GM12874 (cell line): Measurements from ENCODE around the gene LIX1.

Experiments used
- TF ChIP-seq, protein P1 (sequence below): IDR thresholded peaks from 2 replicates; pipeline ENCODE4 v1.5.1; 2011; ENCODE audit warnings: low read depth, mild to moderate bottlenecking, control low read depth, low read length, moderate library complexity; ENCODE audit not compliant: insufficient read depth

Gene LIX1

DNA sequence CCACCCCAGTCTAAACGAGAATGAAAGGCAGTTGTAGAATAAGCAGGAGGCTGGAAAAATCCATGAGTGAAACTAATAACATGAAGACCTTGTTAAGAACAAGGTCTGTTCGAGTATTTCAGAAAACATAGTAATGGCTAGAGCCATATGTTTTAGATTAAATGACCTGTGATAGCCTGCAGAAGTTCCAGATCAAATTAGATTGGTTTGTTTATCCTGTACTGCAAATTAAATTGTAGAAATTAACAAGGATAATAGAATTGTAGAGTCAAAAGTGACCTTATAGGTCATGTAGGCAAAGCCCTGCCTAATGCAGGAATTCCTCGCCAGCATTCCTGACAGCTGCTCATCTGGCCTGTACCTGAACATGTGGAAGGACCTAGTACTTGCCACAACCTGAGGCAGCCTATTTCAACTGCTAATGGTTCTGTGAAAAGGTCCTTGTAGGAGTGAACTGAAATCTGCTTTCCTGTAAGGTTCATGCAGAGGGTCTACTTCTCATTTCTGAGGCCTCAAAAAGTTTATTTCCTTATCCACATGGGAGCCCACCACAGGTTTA, 17.2 kb downstream of the LIX1 start:
- TF ChIP-seq, protein P1, sequence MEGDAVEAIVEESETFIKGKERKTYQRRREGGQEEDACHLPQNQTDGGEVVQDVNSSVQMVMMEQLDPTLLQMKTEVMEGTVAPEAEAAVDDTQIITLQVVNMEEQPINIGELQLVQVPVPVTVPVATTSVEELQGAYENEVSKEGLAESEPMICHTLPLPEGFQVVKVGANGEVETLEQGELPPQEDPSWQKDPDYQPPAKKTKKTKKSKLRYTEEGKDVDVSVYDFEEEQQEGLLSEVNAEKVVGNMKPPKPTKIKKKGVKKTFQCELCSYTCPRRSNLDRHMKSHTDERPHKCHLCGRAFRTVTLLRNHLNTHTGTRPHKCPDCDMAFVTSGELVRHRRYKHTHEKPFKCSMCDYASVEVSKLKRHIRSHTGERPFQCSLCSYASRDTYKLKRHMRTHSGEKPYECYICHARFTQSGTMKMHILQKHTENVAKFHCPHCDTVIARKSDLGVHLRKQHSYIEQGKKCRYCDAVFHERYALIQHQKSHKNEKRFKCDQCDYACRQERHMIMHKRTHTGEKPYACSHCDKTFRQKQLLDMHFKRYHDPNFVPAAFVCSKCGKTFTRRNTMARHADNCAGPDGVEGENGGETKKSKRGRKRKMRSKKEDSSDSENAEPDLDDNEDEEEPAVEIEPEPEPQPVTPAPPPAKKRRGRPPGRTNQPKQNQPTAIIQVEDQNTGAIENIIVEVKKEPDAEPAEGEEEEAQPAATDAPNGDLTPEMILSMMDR, result no peak

DNA sequence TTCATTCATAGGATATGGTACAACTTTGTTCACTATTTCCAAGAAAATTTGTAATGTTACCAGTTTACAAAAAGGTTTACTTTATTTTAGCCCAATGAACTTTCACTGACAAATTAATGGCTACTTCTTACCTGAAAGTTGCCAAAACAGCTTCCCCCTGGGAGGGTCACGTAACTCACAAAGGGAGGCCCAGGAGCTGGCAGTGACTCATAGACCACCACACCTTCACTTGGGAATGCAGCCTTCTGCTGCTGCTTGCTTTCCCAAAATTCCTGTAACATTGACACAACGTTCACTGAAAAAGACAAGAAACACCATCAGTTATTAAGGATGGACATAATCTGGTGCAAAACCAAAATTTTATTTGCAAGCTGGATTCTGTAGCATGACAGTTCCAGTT, 18.1 kb downstream of the LIX1 start:
- TF ChIP-seq, protein P1, result no peak

DNA sequence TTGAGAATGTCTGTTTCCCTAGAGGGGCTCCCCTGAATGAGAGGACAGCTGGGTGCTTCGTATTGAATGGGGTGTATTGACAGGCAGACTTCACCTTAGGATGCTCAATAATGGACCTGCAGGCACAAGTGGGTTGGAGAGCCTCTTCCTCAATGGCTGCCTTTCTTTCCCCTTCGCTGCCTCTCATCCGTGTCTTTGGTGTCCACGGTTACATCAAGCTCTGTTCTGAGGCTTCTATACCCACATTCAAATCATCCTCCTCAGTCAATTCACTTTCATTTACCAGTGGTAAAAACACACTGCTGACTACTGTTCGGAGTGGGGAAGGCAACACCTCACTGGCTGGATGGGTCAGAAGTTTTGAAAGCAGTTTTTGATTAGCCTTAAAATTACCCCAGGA, 20.6 kb downstream of the LIX1 start:
- TF ChIP-seq, protein P1, result no peak

GRCh38 chr5:97120195-97120594, 22.2 kb downstream of the LIX1 start:
- TF ChIP-seq, protein P1, result no peak

- TF ChIP-seq, protein P1, result no peak
These were observed 23.4 kb downstream of the LIX1 start for GRCh38 chr5:97119007-97119390.

DNA sequence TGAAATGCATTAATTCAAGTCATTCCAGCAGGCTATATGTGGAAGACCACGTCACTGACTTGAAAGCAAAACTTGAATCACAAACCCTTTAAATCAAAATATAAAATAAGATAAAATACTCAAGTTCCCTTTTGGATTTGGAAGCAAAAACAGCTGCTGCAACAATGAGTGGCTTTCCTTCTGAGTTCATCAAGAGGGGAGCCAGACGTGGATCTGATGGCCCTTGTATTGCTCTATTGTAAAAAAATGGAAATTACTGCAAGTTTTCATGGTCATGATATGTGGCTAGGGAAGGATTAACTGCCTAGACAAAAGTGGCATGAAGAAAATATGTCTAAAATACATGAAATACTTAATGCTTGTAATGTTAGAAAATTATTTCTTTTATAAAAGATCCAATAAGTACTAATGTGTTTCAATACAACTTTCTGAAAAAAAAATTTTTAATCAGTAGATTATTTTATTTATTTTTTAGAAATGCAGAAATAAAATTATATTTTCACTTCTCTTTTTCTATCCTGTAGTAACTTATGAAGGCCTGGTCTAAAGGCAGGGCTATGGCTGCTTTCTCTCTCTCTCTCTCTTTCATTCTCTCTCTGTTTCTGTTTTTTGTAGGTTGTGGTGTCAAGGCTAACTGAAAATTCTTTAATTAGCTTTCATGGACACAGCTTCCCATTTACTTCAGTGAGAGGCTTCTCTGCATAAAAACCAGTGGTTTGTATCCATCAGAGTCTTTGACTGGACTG, 24.0 kb downstream of the LIX1 start:
- TF ChIP-seq, protein P1, result no peak

DNA sequence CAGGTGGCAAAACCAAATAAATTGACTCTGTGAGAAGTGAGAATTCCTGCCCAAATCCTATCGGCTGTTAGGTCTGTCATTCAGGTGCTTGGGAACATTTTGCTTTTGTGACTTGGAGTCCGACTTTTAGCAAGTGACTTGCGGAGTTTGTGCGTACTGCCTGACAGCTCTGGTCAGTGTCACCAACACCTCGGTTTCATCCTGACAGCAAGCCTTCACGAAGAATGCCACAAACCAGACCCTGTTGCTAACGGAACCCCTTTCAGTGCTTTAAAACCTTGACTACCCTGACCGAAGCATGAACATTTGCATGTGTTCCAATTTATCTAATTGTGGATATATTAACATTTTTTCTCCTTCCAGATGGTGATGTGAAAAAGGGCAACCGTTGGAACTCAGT, 26.5 kb downstream of the LIX1 start:
- TF ChIP-seq, protein P1, result no peak
